Occipital lobe (tissue), 2 donors: ENCODE measurements around the gene WWOX. TPM values are rescaled to one million over a fixed set of nuclear protein-coding genes. Genes with fewer than 3 reads are reported as not detected.
"Not testable (repeated sequence)": the region's sequence is repeated elsewhere in the genome, so short reads cannot be mapped to it uniquely, and the experiment has no call there.

Experiments
- DNase-seq: peaks from one replicate; lab custom pipeline; 2025; lab: John Stamatoyannopoulos, UW
- total RNA-seq: library from RNA; depleted of rRNA; stranded (reverse); fragments of >200 nt; gene quantifications from one replicate; pipeline ENCODE4 v1.2.3, GENCODE V29; 2014

Gene WWOX
- total RNA-seq, 1 donor from 2014 or later = 20.9 TPM

- DNase-seq = no peak
Measured at GRCh38 chr16:78493573-78493972, 394.1 kb downstream of the WWOX start.

- DNase-seq = no peak
Measured at GRCh38 chr16:78494105-78494504, 394.7 kb downstream of the WWOX start.

GRCh38 chr16:78494674-78495073, 395.2 kb downstream of the WWOX start:
- DNase-seq = no peak

- no peak for DNase-seq
Measured at GRCh38 chr16:78496189-78496588, 396.7 kb downstream of the WWOX start.

GRCh38 chr16:78499399-78499798, 399.9 kb downstream of the WWOX start:
- DNase-seq = no peak

GRCh38 chr16:78500659-78501270, 401.3 kb downstream of the WWOX start:
- DNase-seq = no peak

GRCh38 chr16:78501744-78502143, 402.3 kb downstream of the WWOX start:
- DNase-seq = no peak

- DNase-seq = no peak
Measured at GRCh38 chr16:78502812-78503350, 403.4 kb downstream of the WWOX start.

GRCh38 chr16:78503602-78504001, 404.1 kb downstream of the WWOX start:
- DNase-seq = no peak

GRCh38 chr16:78504401-78504851, 405.0 kb downstream of the WWOX start:
- DNase-seq = peak; percentile 11

- DNase-seq = no peak
Measured at GRCh38 chr16:78505036-78505435, 405.6 kb downstream of the WWOX start.

- DNase-seq = no peak
Measured at GRCh38 chr16:78505544-78506366, 406.3 kb downstream of the WWOX start.

- DNase-seq = no peak
Measured at GRCh38 chr16:78506367-78507193, 407.1 kb downstream of the WWOX start.

GRCh38 chr16:78507576-78507975, 408.1 kb downstream of the WWOX start:
- DNase-seq = no peak

GRCh38 chr16:78509965-78510364, 410.5 kb downstream of the WWOX start:
- DNase-seq = no peak

- no peak for DNase-seq
Measured at GRCh38 chr16:78510496-78510895, 411.0 kb downstream of the WWOX start.

GRCh38 chr16:78513838-78514237, 414.4 kb downstream of the WWOX start:
- no peak for DNase-seq

GRCh38 chr16:78514888-78515287, 415.4 kb downstream of the WWOX start:
- not testable (repeated sequence) for DNase-seq

GRCh38 chr16:78515421-78515820, 416.0 kb downstream of the WWOX start:
- no peak for DNase-seq

GRCh38 chr16:78516006-78516736, 416.7 kb downstream of the WWOX start:
- DNase-seq = no peak

- DNase-seq = no peak
Measured at GRCh38 chr16:78519896-78520295, 420.4 kb downstream of the WWOX start.
